Bronchial epithelial cell (primary cell): ENCODE measurements around the gene LMNTD2. TPM values are rescaled to one million over a fixed set of nuclear protein-coding genes. Genes with fewer than 3 reads are reported as not detected.

Experiments used
- DNase-seq: peaks from one replicate; pipeline ENCODE4 v3.0.0-alpha.2; 2010; ENCODE audit warnings: low read depth
- FAIRE-seq: peaks from 2 replicates; lab custom pipeline; 2011; peaks lifted over from hg19 to GRCh38; lab: Jason Lieb, UNC
- H3K27me3 ChIP-seq: 2 replicates; pipeline ENCODE4 v1.5.1; 2011; ENCODE audit warnings: low read length; ENCODE audit not compliant: control insufficient read depth, insufficient read depth
- H3K36me3 ChIP-seq: 2 replicates; pipeline ENCODE4 v1.5.1; 2011; ENCODE audit warnings: low read length; ENCODE audit not compliant: control insufficient read depth, insufficient read depth
- H3K4me3 ChIP-seq: 2 replicates; pipeline ENCODE4 v1.5.1; 2011; ENCODE audit warnings: mild to moderate bottlenecking, low read depth, low read length, control low read depth
- total RNA-seq: library from RNA; depleted of rRNA; stranded (reverse); fragments of >200 nt; gene quantifications from 2 replicates; pipeline ENCODE4 v1.2.1, GENCODE V29; 2014
- TF ChIP-seq, protein P1 (sequence below): IDR thresholded peaks from 2 replicates; pipeline ENCODE4 v1.5.1; 2011; ENCODE audit warnings: mild to moderate bottlenecking, moderate library complexity, low read length, control low read depth, inconsistent platforms; ENCODE audit not compliant: insufficient read depth, severe bottlenecking

Gene LMNTD2
- total RNA-seq, 1 donor from 2014 or later = 1.1 TPM

GRCh38 chr11:567011-567628 is 6.6 kb upstream of the LMNTD2 start:
- H3K4me3 ChIP-seq = peak overlapping the region; percentile 99
- peaks cover 23% of the 10 kb centered on the region for H3K36me3 ChIP-seq
- DNase-seq = no peak
- H3K27me3 ChIP-seq = no peaks in the 10 kb centered on the region
- peak; percentile 52 for FAIRE-seq
- TF ChIP-seq, protein P1, sequence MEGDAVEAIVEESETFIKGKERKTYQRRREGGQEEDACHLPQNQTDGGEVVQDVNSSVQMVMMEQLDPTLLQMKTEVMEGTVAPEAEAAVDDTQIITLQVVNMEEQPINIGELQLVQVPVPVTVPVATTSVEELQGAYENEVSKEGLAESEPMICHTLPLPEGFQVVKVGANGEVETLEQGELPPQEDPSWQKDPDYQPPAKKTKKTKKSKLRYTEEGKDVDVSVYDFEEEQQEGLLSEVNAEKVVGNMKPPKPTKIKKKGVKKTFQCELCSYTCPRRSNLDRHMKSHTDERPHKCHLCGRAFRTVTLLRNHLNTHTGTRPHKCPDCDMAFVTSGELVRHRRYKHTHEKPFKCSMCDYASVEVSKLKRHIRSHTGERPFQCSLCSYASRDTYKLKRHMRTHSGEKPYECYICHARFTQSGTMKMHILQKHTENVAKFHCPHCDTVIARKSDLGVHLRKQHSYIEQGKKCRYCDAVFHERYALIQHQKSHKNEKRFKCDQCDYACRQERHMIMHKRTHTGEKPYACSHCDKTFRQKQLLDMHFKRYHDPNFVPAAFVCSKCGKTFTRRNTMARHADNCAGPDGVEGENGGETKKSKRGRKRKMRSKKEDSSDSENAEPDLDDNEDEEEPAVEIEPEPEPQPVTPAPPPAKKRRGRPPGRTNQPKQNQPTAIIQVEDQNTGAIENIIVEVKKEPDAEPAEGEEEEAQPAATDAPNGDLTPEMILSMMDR = no peak

GRCh38 chr11:565921-566509 is 5.5 kb upstream of the LMNTD2 start:
- TF ChIP-seq, protein P1 = peak; percentile 10
- H3K27me3 ChIP-seq = no peaks in the 10 kb centered on the region
- no peak overlapping the region for H3K4me3 ChIP-seq
- DNase-seq (no peak), FAIRE-seq (no peak)
- H3K36me3 ChIP-seq = peaks cover 26% of the 10 kb centered on the region

GRCh38 chr11:563812-564578 is 3.5 kb upstream of the LMNTD2 start:
- Histone ChIP-seq H3K27me3 (no peaks in the 10 kb centered on the region), H3K36me3 (peaks cover 26% of the 10 kb centered on the region), H3K4me3 (no peak overlapping the region)
- TF ChIP-seq, protein P1 = no peak
- FAIRE-seq (no peak), DNase-seq (peak; percentile 56)

GRCh38 chr11:563066-563811 is 2.7 kb upstream of the LMNTD2 start:
- DNase-seq = no peak
- H3K27me3 ChIP-seq = no peaks in the 10 kb centered on the region
- H3K36me3 ChIP-seq = peaks cover 26% of the 10 kb centered on the region
- no peak overlapping the region for H3K4me3 ChIP-seq
- TF ChIP-seq, protein P1 = no peak
- no peak for FAIRE-seq

GRCh38 chr11:562046-562645 is 1.6 kb upstream of the LMNTD2 start:
- FAIRE-seq (no peak), DNase-seq (no peak)
- H3K4me3 ChIP-seq = peak overlapping the region; percentile 70
- TF ChIP-seq, protein P1 = no peak
- no peaks in the 10 kb centered on the region for H3K27me3 ChIP-seq
- H3K36me3 ChIP-seq = peaks cover 23% of the 10 kb centered on the region
